Measurements from ENCODE around the gene RASGRP4.

- no peak for TF ChIP-seq EZH2 (IDR thresholded peaks at IDR 0.05; ENCODE audit: insufficient read depth, poor library complexity, severe bottlenecking)
- TF ChIP-seq EZH2phosphoT487 (IDR thresholded peaks at IDR 0.05; ENCODE audit: insufficient read depth, low read depth) = no peak
Measured at GRCh38 chr19:38388349-38389100, 37.5 kb downstream of the RASGRP4 start, which contains the start of gene SPRED3.

Data from GM23248 (cell line).